MM.1S (cell line): ENCODE results near the gene NUP214.

ENCODE experiments used
- CTCF ChIP-seq: fragments of 300-600 bp; sonication (generic); IDR thresholded peaks from 2 replicates; pipeline ENCODE4 v1.5.1; 2016; ENCODE audit warnings: antibody characterized with exemption, low read length, mixed read lengths
- EZH2 ChIP-seq: fragments of 300-600 bp; sonication (generic); optimal IDR thresholded peaks from 2 replicates; pipeline ENCODE3; 2017; ENCODE audit warnings: low read depth, mild to moderate bottlenecking, antibody characterized with exemption, low read length, mixed read lengths
- EZH2phosphoT487 ChIP-seq: fragments of 300-600 bp; sonication (generic); IDR thresholded peaks from 2 replicates; pipeline ENCODE4 v1.6.1; 2018; ENCODE audit warnings: antibody characterized with exemption, low read length

- no peak for TF ChIP-seq CTCF
- no peak for TF ChIP-seq EZH2
- TF ChIP-seq EZH2phosphoT487, result no peak
Observed at GRCh38 chr9:131144201-131144600, 18.8 kb downstream of the NUP214 start.
